ENCODE measurements around the gene PRM1.

Gene PRM1

GRCh38 chr16:11283820-11284248, 2.7 kb upstream of the PRM1 start:
- H4K91ac ChIP-seq (ENCODE audit: low read depth, low read length) = no peak overlapping the region
- H2BK5ac ChIP-seq (ENCODE audit: low read depth, low read length, poor library complexity) = no peak overlapping the region
- no peak overlapping the region for H3K4me3 ChIP-seq (ENCODE audit: low read depth, low read length)
- no peaks in the 10 kb centered on the region for H3K79me2 ChIP-seq (ENCODE audit: control insufficient read depth, insufficient read depth, low read length, poor library complexity)
- H3K14ac ChIP-seq (ENCODE audit: low read length) = no peak overlapping the region
- no peak overlapping the region for H2BK12ac ChIP-seq (ENCODE audit: low read length)
- no peak overlapping the region for H2AK5ac ChIP-seq (ENCODE audit: low read length)
- no peak for DNase-seq
- no peaks in the 10 kb centered on the region for H3K79me1 ChIP-seq (ENCODE audit: low read length)
- no peak overlapping the region for H4K12ac ChIP-seq (ENCODE audit: low read depth, low read length)
- no peak overlapping the region for H3K4me2 ChIP-seq (ENCODE audit: low read length)
- no peak overlapping the region for H2BK120ac ChIP-seq (ENCODE audit: insufficient read depth, low read length, poor library complexity)
- H3K36me3 ChIP-seq (ENCODE audit: control insufficient read depth in 1 of 2, insufficient read depth in 2 of 2, low read length in 2 of 2) = no peaks in the 10 kb centered on the region
- no peak overlapping the region for H3K27ac ChIP-seq (ENCODE audit: low read depth, low read length)
- H3K9ac ChIP-seq (ENCODE audit: low read length) = no peak overlapping the region
- no peak overlapping the region for H2AFZ ChIP-seq (ENCODE audit: insufficient read depth, low read length, poor library complexity)
- H3K18ac ChIP-seq (ENCODE audit: low read length) = no peak overlapping the region
- no peak overlapping the region for H3K23ac ChIP-seq (ENCODE audit: low read length)
- no peaks in the 10 kb centered on the region for H3K27me3 ChIP-seq (ENCODE audit: insufficient read depth, low read length)
- no peak overlapping the region for H3K4ac ChIP-seq (ENCODE audit: low read depth, low read length)
- H3K9me3 ChIP-seq (ENCODE audit: insufficient read depth, low read depth, low read length) = no peaks in the 10 kb centered on the region
- H4K8ac ChIP-seq (ENCODE audit: low read depth, low read length) = no peak overlapping the region
- no CpG with 5 or more reads among the region's 4 CpGs for WGBS (ENCODE audit: extremely low coverage, insufficient coverage, insufficient read length)
- no peaks in the 10 kb centered on the region for H3K4me1 ChIP-seq (ENCODE audit: control insufficient read depth in 1 of 2, insufficient read depth in 2 of 2, low read length in 2 of 2)

GRCh38 chr16:11278681-11279628, 2.2 kb downstream of the PRM1 start:
- Histone ChIP-seq H3K4me2 (ENCODE audit: low read length) (no peak overlapping the region), H2BK5ac (ENCODE audit: low read depth, low read length, poor library complexity) (no peak overlapping the region), H3K14ac (ENCODE audit: low read length) (no peak overlapping the region), H2AFZ (ENCODE audit: insufficient read depth, low read length, poor library complexity) (no peak overlapping the region), H2AK5ac (ENCODE audit: low read length) (no peak overlapping the region), H2BK12ac (ENCODE audit: low read length) (no peak overlapping the region), H2BK120ac (ENCODE audit: insufficient read depth, low read length, poor library complexity) (no peak overlapping the region), H3K4me1 (ENCODE audit: control insufficient read depth in 1 of 2, insufficient read depth in 2 of 2, low read length in 2 of 2) (no peaks in the 10 kb centered on the region), H3K4ac (ENCODE audit: low read depth, low read length) (no peak overlapping the region), H3K79me2 (ENCODE audit: control insufficient read depth, insufficient read depth, low read length, poor library complexity) (no peaks in the 10 kb centered on the region), H3K4me3 (ENCODE audit: low read depth, low read length) (no peak overlapping the region), H4K12ac (ENCODE audit: low read depth, low read length) (no peak overlapping the region), H3K79me1 (ENCODE audit: low read length) (no peaks in the 10 kb centered on the region), H4K91ac (ENCODE audit: low read depth, low read length) (no peak overlapping the region), H3K23ac (ENCODE audit: low read length) (no peak overlapping the region), H3K27me3 (ENCODE audit: insufficient read depth, low read length) (no peaks in the 10 kb centered on the region), H3K36me3 (ENCODE audit: control insufficient read depth in 1 of 2, insufficient read depth in 2 of 2, low read length in 2 of 2) (no peaks in the 10 kb centered on the region), H3K9ac (ENCODE audit: low read length) (no peak overlapping the region), H3K18ac (ENCODE audit: low read length) (no peak overlapping the region), H3K27ac (ENCODE audit: low read depth, low read length) (no peak overlapping the region), H4K8ac (ENCODE audit: low read depth, low read length) (no peak overlapping the region), H3K9me3 (ENCODE audit: insufficient read depth, low read depth, low read length) (no peaks in the 10 kb centered on the region)
- no peak for DNase-seq
- WGBS (ENCODE audit: extremely low coverage, insufficient coverage, insufficient read length) = no CpG with 5 or more reads among the region's 7 CpGs

DNA sequence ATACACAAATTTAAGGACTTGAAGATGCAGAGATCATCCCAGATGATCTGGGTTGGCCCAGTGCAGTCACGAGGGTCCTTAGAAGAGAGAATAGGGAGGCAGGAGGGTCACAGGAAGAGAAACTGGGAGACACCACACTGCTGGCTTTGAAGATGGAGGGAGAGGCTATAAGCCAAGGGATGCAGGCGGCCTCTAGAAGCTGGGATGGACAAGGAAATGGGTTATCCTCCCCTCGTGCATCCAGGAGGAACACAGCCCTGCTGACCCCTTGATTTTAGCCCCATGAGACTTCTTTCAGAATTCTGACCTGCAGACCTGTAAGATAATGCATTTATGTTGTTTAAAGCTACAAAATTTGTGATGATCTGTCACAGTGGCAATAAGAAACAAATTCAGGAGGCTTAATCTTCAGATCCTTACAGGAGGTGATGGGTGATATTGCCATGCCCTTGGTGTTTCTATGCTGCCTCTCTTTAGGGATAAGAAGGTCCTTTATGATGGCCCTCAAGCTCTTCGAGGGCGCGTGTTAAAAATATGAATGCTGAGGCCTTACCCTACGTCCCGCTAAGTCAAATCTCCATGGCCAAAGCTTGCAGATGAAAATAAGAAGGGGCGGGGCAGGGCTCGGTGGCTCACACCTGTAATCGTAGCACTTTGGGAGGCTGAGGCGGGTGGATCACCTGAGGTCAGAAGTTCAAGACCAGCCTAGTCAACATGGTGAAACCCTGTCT, 3.4 kb downstream of the PRM1 start:
- no peaks in the 10 kb centered on the region for H3K27me3 ChIP-seq (ENCODE audit: insufficient read depth, low read length)
- H2BK12ac ChIP-seq (ENCODE audit: low read length) = no peak overlapping the region
- no peak overlapping the region for H3K9ac ChIP-seq (ENCODE audit: low read length)
- no peak overlapping the region for H4K91ac ChIP-seq (ENCODE audit: low read depth, low read length)
- no peak overlapping the region for H3K4me3 ChIP-seq (ENCODE audit: low read depth, low read length)
- H3K14ac ChIP-seq (ENCODE audit: low read length) = no peak overlapping the region
- no peak overlapping the region for H4K8ac ChIP-seq (ENCODE audit: low read depth, low read length)
- H3K27ac ChIP-seq (ENCODE audit: low read depth, low read length) = no peak overlapping the region
- no peaks in the 10 kb centered on the region for H3K36me3 ChIP-seq (ENCODE audit: control insufficient read depth in 1 of 2, insufficient read depth in 2 of 2, low read length in 2 of 2)
- H3K79me1 ChIP-seq (ENCODE audit: low read length) = no peaks in the 10 kb centered on the region
- no peak overlapping the region for H2BK120ac ChIP-seq (ENCODE audit: insufficient read depth, low read length, poor library complexity)
- H2BK5ac ChIP-seq (ENCODE audit: low read depth, low read length, poor library complexity) = no peak overlapping the region
- no peak overlapping the region for H2AK5ac ChIP-seq (ENCODE audit: low read length)
- H4K12ac ChIP-seq (ENCODE audit: low read depth, low read length) = no peak overlapping the region
- H2AFZ ChIP-seq (ENCODE audit: insufficient read depth, low read length, poor library complexity) = no peak overlapping the region
- no peak overlapping the region for H3K23ac ChIP-seq (ENCODE audit: low read length)
- no peak overlapping the region for H3K4ac ChIP-seq (ENCODE audit: low read depth, low read length)
- no CpG with 5 or more reads among the region's 12 CpGs for WGBS (ENCODE audit: extremely low coverage, insufficient coverage, insufficient read length)
- no peak overlapping the region for H3K4me2 ChIP-seq (ENCODE audit: low read length)
- DNase-seq = no peak
- no peak overlapping the region for H3K18ac ChIP-seq (ENCODE audit: low read length)
- no peaks in the 10 kb centered on the region for H3K9me3 ChIP-seq (ENCODE audit: insufficient read depth, low read depth, low read length)
- H3K79me2 ChIP-seq (ENCODE audit: control insufficient read depth, insufficient read depth, low read length, poor library complexity) = no peaks in the 10 kb centered on the region
- H3K4me1 ChIP-seq (ENCODE audit: control insufficient read depth in 1 of 2, insufficient read depth in 2 of 2, low read length in 2 of 2) = peaks cover 0 to 5% of the 10 kb centered on the region in 2 experiments

GRCh38 chr16:11276896-11277593, 4.1 kb downstream of the PRM1 start:
- peaks cover 0 to 5% of the 10 kb centered on the region in 2 experiments for H3K4me1 ChIP-seq (ENCODE audit: control insufficient read depth in 1 of 2, insufficient read depth in 2 of 2, low read length in 2 of 2)
- no peaks in the 10 kb centered on the region for H3K79me1 ChIP-seq (ENCODE audit: low read length)
- no peaks in the 10 kb centered on the region for H3K36me3 ChIP-seq (ENCODE audit: control insufficient read depth in 1 of 2, insufficient read depth in 2 of 2, low read length in 2 of 2)
- no peak overlapping the region for H3K4ac ChIP-seq (ENCODE audit: low read depth, low read length)
- H2BK5ac ChIP-seq (ENCODE audit: low read depth, low read length, poor library complexity) = no peak overlapping the region
- H3K27me3 ChIP-seq (ENCODE audit: insufficient read depth, low read length) = no peaks in the 10 kb centered on the region
- no peak overlapping the region for H2AFZ ChIP-seq (ENCODE audit: insufficient read depth, low read length, poor library complexity)
- WGBS (ENCODE audit: extremely low coverage, insufficient coverage, insufficient read length) = no CpG with 5 or more reads among the region's 11 CpGs
- H3K9ac ChIP-seq (ENCODE audit: low read length) = no peak overlapping the region
- no peak overlapping the region for H3K4me3 ChIP-seq (ENCODE audit: low read depth, low read length)
- H3K18ac ChIP-seq (ENCODE audit: low read length) = no peak overlapping the region
- H3K14ac ChIP-seq (ENCODE audit: low read length) = no peak overlapping the region
- H3K27ac ChIP-seq (ENCODE audit: low read depth, low read length) = no peak overlapping the region
- H4K91ac ChIP-seq (ENCODE audit: low read depth, low read length) = no peak overlapping the region
- H3K79me2 ChIP-seq (ENCODE audit: control insufficient read depth, insufficient read depth, low read length, poor library complexity) = no peaks in the 10 kb centered on the region
- H3K4me2 ChIP-seq (ENCODE audit: low read length) = no peak overlapping the region
- no peak overlapping the region for H3K23ac ChIP-seq (ENCODE audit: low read length)
- DNase-seq = peak; percentile 33 to 60
- no peak overlapping the region for H2BK12ac ChIP-seq (ENCODE audit: low read length)
- no peaks in the 10 kb centered on the region for H3K9me3 ChIP-seq (ENCODE audit: insufficient read depth, low read depth, low read length)
- no peak overlapping the region for H2AK5ac ChIP-seq (ENCODE audit: low read length)
- H4K12ac ChIP-seq (ENCODE audit: low read depth, low read length) = no peak overlapping the region
- no peak overlapping the region for H4K8ac ChIP-seq (ENCODE audit: low read depth, low read length)
- no peak overlapping the region for H2BK120ac ChIP-seq (ENCODE audit: insufficient read depth, low read length, poor library complexity)

Measured in trophoblast cell (in vitro differentiated cells and primary cell).